SH-SY5Y (cell line): ENCODE measurements around the gene SARDH.

Source experiments
- GATA2 ChIP-seq: IDR thresholded peaks from 2 replicates; pipeline ENCODE4 v1.6.1; 2011; ENCODE audit warnings: mild to moderate bottlenecking, low read depth, low read length
- GATA3 ChIP-seq: IDR thresholded peaks from 2 replicates; pipeline ENCODE4 v1.6.1; 2011; ENCODE audit warnings: low read depth, mild to moderate bottlenecking, low read length, moderate library complexity

GRCh38 chr9:133669182-133669801 is 68.9 kb downstream of the SARDH start:
- TF ChIP-seq GATA3 (no peak), GATA2 (no peak)
